HG02678 (cell line): Measurements from ENCODE around the gene KRTAP4-7.
"Not testable (repeated sequence)": the region's sequence is repeated elsewhere in the genome, so short reads cannot be mapped to it uniquely, and the experiment has no call there.

Source experiments
- ATAC-seq: cut with Tn5 transposase; IDR thresholded peaks from one replicate; pipeline ENCODE4 v1.9.1; 2021; ENCODE audit warnings: mild to moderate bottlenecking, moderate library complexity; ENCODE audit not compliant: unreplicated experiment

KRTAP4-7 gene

GRCh38 chr17:41065016-41065689 is 18.8 kb upstream of the KRTAP4-7 start:
- not testable (repeated sequence) for ATAC-seq

GRCh38 chr17:41065829-41066624 is 17.9 kb upstream of the KRTAP4-7 start, which contains the start of gene KRTAP2-4:
KRTAP2-4 (minus strand) TSS chr17:41065879; CDS start chr17:41065845, 34 bp downstream.
- ATAC-seq: no peak

DNA sequence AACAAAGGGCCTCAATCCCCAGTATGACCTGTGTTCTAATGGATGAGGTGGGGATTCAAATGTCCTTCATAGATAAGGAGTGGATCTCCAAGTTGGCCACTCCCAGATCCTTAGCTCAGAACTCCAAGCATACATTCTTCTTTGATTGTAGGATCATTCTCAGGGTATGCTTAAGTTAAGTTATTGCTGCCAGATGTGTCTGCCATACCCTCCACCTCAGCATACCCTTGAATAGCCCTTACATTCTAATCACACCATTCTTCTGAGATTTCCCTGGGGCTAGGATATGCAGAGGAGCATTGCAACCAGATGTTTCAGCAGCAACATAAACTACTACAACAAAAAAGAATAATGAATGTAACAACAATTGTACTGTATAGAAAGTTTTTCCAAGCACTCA is 16.7 kb upstream of the KRTAP4-7 start:
- no peak for ATAC-seq

GRCh38 chr17:41069031-41069430 is 14.9 kb upstream of the KRTAP4-7 start:
- no peak for ATAC-seq

- ATAC-seq: no peak
Observed at GRCh38 chr17:41071606-41072360, 12.2 kb upstream of the KRTAP4-7 start.

GRCh38 chr17:41073676-41074075 is 10.3 kb upstream of the KRTAP4-7 start:
- no peak for ATAC-seq

- ATAC-seq: no peak
Observed at GRCh38 chr17:41076788-41077187, 7.2 kb upstream of the KRTAP4-7 start.

GRCh38 chr17:41082626-41083025 is 1.3 kb upstream of the KRTAP4-7 start:
- ATAC-seq: no peak

- ATAC-seq: not testable (repeated sequence)
Observed at GRCh38 chr17:41083427-41083826, 523 bp upstream of the KRTAP4-7 start.

DNA sequence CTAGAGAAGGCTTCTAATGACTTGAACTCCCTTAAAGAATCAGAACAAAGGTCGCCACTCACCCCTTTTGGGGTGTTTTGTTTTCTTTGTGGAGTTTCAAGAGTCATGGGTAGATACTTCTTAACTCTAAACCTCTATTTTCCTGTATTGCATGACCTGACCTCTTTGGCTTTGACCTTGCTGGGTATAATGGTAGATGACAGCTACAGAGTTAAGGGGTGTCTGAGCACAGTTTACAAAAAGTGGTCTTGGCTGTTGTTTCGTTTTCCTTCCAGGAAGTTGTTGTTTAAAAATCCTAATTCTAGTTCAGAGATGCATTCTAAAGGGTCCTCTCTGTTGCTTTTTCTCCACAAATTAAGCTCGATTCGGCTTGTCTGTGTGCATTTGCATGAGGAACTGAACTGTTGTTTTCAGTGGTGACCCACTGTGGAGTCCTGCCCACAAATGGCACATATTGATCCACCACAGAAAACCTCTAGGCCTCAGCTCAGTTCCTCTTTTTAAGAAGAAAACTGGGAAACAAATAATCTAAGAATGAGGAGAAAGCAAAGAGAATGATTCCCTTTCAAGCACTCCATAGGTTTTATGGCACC is 4.9 kb downstream of the KRTAP4-7 start:
- not testable (repeated sequence) for ATAC-seq

- ATAC-seq: no peak
Observed at GRCh38 chr17:41096055-41096454, 12.1 kb downstream of the KRTAP4-7 start.

DNA sequence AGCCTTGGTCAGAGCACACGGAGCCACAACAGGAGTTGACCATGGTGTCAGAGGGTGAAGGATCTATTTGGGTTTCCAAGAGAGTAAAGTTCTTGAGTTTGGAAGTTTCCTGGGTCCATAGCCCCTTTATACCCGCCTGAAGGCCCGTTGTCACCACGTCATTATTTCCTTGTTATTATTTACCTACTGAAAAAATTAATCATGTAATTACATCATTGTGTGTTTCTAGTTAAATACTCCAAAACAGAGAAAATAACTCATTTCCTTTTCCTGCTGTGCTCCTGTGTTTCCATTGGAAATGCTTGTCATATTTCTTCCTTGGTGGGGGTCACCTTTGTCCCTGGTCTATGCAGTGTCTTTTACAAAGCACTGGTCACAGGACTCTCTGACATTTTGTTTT is 14.1 kb downstream of the KRTAP4-7 start, which contains the start of gene KRTAP4-8:
Gene KRTAP4-8 (minus strand): TSS at position 101 of the 400 bp plus-strand sequence. CDS start 58 bp downstream, at position 43.
- ATAC-seq: no peak

DNA sequence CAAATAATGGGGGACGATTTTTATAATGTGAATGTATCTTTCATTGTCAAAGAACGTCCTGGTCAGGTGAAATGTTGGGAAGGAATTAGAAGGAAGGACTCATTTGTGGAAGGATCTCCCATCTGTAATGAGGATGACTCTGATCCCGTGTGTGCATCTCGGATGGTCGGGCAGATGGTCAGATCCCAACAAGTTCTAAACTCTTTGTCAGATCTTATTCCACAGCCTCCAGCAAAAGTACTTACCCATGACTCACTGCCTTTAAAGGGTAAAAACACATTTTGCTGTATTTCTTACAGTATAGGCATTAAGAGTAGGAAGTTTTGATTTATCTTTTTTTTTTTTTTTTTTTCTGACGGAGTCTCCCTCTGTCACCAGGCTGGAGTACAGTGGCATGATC is 14.5 kb downstream of the KRTAP4-7 start:
- no peak for ATAC-seq

GRCh38 chr17:41099682-41100480 is 15.9 kb downstream of the KRTAP4-7 start:
- not testable (repeated sequence) for ATAC-seq

GRCh38 chr17:41101586-41102259 is 17.8 kb downstream of the KRTAP4-7 start, which contains the start of gene KRTAP4-16:
KRTAP4-16 (minus strand) TSS chr17:41102209; CDS start chr17:41102209, 0 bp downstream.
- ATAC-seq: no peak

DNA sequence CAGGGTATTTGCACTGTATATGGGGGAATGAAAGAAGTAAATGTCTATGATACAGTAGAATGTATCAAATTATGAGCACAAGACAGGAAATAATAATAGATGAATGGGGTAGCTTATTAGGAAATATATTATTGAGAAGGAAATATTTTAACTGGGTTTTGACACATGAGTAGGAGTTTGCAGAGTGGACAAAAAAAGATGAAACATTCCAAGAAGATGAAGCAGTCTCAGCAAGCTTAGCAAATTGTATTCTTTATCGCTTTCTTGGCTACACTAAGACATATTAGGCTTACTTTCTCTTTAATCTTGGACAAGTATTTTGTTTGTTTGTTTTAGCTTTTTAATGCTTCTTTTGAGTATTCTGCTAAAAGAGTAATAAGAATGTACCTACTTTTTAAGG is 19.9 kb downstream of the KRTAP4-7 start:
- no peak for ATAC-seq

DNA sequence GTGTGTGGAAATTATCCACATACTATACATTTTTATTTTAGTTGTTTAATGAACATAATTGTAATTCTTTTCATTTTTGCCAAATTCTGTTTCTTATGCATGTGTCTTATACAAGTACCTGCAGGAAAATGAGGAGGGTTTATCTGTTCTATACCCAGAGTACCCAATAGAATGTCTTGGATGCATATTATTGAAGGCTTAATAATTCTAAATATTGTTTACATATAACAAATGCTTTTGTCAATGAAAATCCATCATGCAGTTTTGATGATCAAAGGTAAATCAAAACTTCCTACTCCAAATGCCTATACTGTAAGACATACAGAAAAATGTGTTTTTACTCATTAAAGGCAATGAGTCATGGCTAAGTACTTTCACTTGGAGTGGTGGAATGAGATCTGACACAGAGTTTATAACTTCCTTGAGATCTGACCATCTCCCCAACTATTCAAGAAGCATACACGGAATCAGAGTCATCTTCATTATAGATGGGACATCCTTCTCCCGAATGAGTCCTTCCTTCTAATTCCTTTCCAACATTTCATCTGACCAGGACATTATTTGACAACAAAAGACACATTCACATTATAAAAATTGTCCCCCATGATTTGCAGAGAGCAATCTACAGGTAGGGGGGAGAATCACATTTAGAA is 20.6 kb downstream of the KRTAP4-7 start:
- ATAC-seq: not testable (repeated sequence)

- not testable (repeated sequence) for ATAC-seq
Observed at GRCh38 chr17:41105347-41105746, 21.4 kb downstream of the KRTAP4-7 start, which contains the start of gene KRTAP4-9. KRTAP4-9 (plus strand) TSS chr17:41105389; CDS start chr17:41105389, 0 bp downstream.
